ENCODE data around the gene VSX1.

The VSX1 gene

GRCh38 chr20:25076731-25077609 is 5.0 kb downstream of the VSX1 start:
- Histone ChIP-seq H3K9me3 (ENCODE audit: severe bottlenecking) (no peaks in the 10 kb centered on the region), H3K36me3 (ENCODE audit: low read depth) (no peaks in the 10 kb centered on the region), H3K27me3 (ENCODE audit: insufficient read depth, poor library complexity, severe bottlenecking) (peaks cover 87% of the 10 kb centered on the region), H3K4me3 (ENCODE audit: severe bottlenecking) (no peak overlapping the region), H3K4me1 (ENCODE audit: insufficient read depth, poor library complexity, severe bottlenecking) (no peaks in the 10 kb centered on the region), H3K27ac (ENCODE audit: poor library complexity, severe bottlenecking) (no peak overlapping the region)
- TF ChIP-seq CTCF (IDR thresholded peaks at IDR 0.05; ENCODE audit: poor library complexity, severe bottlenecking), result peak; percentile 45
- DNase-seq (ENCODE audit: low spot score) (no peak), ATAC-seq (ENCODE audit: low read depth) (peak; percentile 54)

GRCh38 chr20:25076201-25076600 is 5.7 kb downstream of the VSX1 start:
- Histone ChIP-seq H3K36me3 (ENCODE audit: low read depth) (no peaks in the 10 kb centered on the region), H3K27me3 (ENCODE audit: insufficient read depth, poor library complexity, severe bottlenecking) (peaks cover 87% of the 10 kb centered on the region), H3K4me1 (ENCODE audit: insufficient read depth, poor library complexity, severe bottlenecking) (no peaks in the 10 kb centered on the region), H3K27ac (ENCODE audit: poor library complexity, severe bottlenecking) (no peak overlapping the region), H3K9me3 (ENCODE audit: severe bottlenecking) (no peaks in the 10 kb centered on the region), H3K4me3 (ENCODE audit: severe bottlenecking) (no peak overlapping the region)
- ATAC-seq (ENCODE audit: low read depth) (no peak), DNase-seq (ENCODE audit: low spot score) (no peak)
- no peak for TF ChIP-seq CTCF (IDR thresholded peaks at IDR 0.05; ENCODE audit: poor library complexity, severe bottlenecking)

- TF ChIP-seq CTCF (IDR thresholded peaks at IDR 0.05; ENCODE audit: poor library complexity, severe bottlenecking), result no peak
- no peaks in the 10 kb centered on the region for H3K36me3 ChIP-seq (ENCODE audit: low read depth)
- no peak overlapping the region for H3K4me3 ChIP-seq (ENCODE audit: severe bottlenecking)
- H3K27me3 ChIP-seq (ENCODE audit: insufficient read depth, poor library complexity, severe bottlenecking), result peaks cover 81% of the 10 kb centered on the region
- DNase-seq (ENCODE audit: low spot score) (no peak), ATAC-seq (ENCODE audit: low read depth) (no peak)
- no peak overlapping the region for H3K27ac ChIP-seq (ENCODE audit: poor library complexity, severe bottlenecking)
- no peaks in the 10 kb centered on the region for H3K4me1 ChIP-seq (ENCODE audit: insufficient read depth, poor library complexity, severe bottlenecking)
- no peaks in the 10 kb centered on the region for H3K9me3 ChIP-seq (ENCODE audit: severe bottlenecking)
Measured at GRCh38 chr20:25073544-25073943, 8.4 kb downstream of the VSX1 start.

GRCh38 chr20:25072226-25072811 is 9.6 kb downstream of the VSX1 start:
- no peaks in the 10 kb centered on the region for H3K9me3 ChIP-seq (ENCODE audit: severe bottlenecking)
- H3K4me1 ChIP-seq (ENCODE audit: insufficient read depth, poor library complexity, severe bottlenecking), result no peaks in the 10 kb centered on the region
- no peaks in the 10 kb centered on the region for H3K36me3 ChIP-seq (ENCODE audit: low read depth)
- TF ChIP-seq CTCF (IDR thresholded peaks at IDR 0.05; ENCODE audit: poor library complexity, severe bottlenecking), result no peak
- no peak overlapping the region for H3K4me3 ChIP-seq (ENCODE audit: severe bottlenecking)
- no peak for DNase-seq (ENCODE audit: low spot score)
- H3K27ac ChIP-seq (ENCODE audit: poor library complexity, severe bottlenecking), result no peak overlapping the region
- ATAC-seq (ENCODE audit: low read depth), result peak; percentile 56; the same call in 2 of the 3 replicates
- peaks cover 74% of the 10 kb centered on the region for H3K27me3 ChIP-seq (ENCODE audit: insufficient read depth, poor library complexity, severe bottlenecking)

- no peak overlapping the region for H3K4me3 ChIP-seq (ENCODE audit: severe bottlenecking)
- TF ChIP-seq CTCF (IDR thresholded peaks at IDR 0.05; ENCODE audit: poor library complexity, severe bottlenecking), result no peak
- no peaks in the 10 kb centered on the region for H3K9me3 ChIP-seq (ENCODE audit: severe bottlenecking)
- H3K36me3 ChIP-seq (ENCODE audit: low read depth), result no peaks in the 10 kb centered on the region
- DNase-seq (ENCODE audit: low spot score) (no peak), ATAC-seq (ENCODE audit: low read depth) (no peak)
- no peak overlapping the region for H3K27ac ChIP-seq (ENCODE audit: poor library complexity, severe bottlenecking)
- no peaks in the 10 kb centered on the region for H3K4me1 ChIP-seq (ENCODE audit: insufficient read depth, poor library complexity, severe bottlenecking)
- peaks cover 69% of the 10 kb centered on the region for H3K27me3 ChIP-seq (ENCODE audit: insufficient read depth, poor library complexity, severe bottlenecking)
Measured at GRCh38 chr20:25071734-25072133, 10.2 kb downstream of the VSX1 start.
